Keratinocyte (primary cell): ENCODE data around the gene RUNX1. TPM values are rescaled to one million over a fixed set of nuclear protein-coding genes. Genes with fewer than 3 reads are reported as not detected.

Experiments
- DNase-seq: peaks from one replicate; pipeline ENCODE4 v3.0.0-alpha.2; 2011; ENCODE audit warnings: low read depth, missing footprints, low spot score
- FAIRE-seq: peaks from 2 replicates; lab custom pipeline; 2011; peaks lifted over from hg19 to GRCh38; lab: Jason Lieb, UNC
- H2AFZ ChIP-seq: 2 replicates; pipeline ENCODE4 v1.6.0; 2012; ENCODE audit warnings: low read length, control low read depth, inconsistent platforms; ENCODE audit not compliant: control insufficient read depth
- H3K27ac ChIP-seq: 2 replicates; pipeline ENCODE4 v1.5.1; 2011; ENCODE audit warnings: low read length; ENCODE audit not compliant: control insufficient read depth, insufficient read depth
- H3K27me3 ChIP-seq: 3 replicates; pipeline ENCODE4 v1.6.0; 2011; ENCODE audit warnings: low read length; ENCODE audit not compliant: control insufficient read depth, insufficient read depth; ENCODE audit errors: extremely low read depth
- H3K36me3 ChIP-seq, 2 experiments: 2 replicates in 1 of 2; 3 replicates in 1 of 2; pipeline ENCODE4 v1.5.1; 2011; ENCODE audit warnings: low read length in 2 of 2, mild to moderate bottlenecking in 1 of 2; ENCODE audit not compliant: control insufficient read depth in 2 of 2, insufficient read depth in 2 of 2; ENCODE audit errors: extremely low read depth in 1 of 2
- H3K4me1 ChIP-seq: 3 replicates; pipeline ENCODE4 v1.5.1; 2011; ENCODE audit warnings: low read length; ENCODE audit not compliant: control insufficient read depth, insufficient read depth; ENCODE audit errors: extremely low read depth
- H3K4me2 ChIP-seq: 3 replicates; pipeline ENCODE4 v1.6.0; 2011; ENCODE audit warnings: low read depth, low read length; ENCODE audit not compliant: control insufficient read depth, insufficient read depth; ENCODE audit errors: extremely low read depth
- H3K4me3 ChIP-seq, 3 experiments: fragments of 200-600 bp in 1 of 3; sonication (generic) in 1 of 3; 2 replicates in 2 of 3; 3 replicates in 1 of 3; pipeline ENCODE4 v1.5.1; 2011 to 2016; ENCODE audit warnings: low read length in 3 of 3, mild to moderate bottlenecking in 3 of 3, control low read depth in 2 of 3, inconsistent platforms in 1 of 3, low read depth in 1 of 3, mixed read lengths in 1 of 3, mixed run types in 1 of 3, moderate library complexity in 1 of 3; ENCODE audit not compliant: control insufficient read depth in 2 of 3, insufficient read depth in 2 of 3; ENCODE audit errors: extremely low read depth in 1 of 3
- H3K79me2 ChIP-seq: 2 replicates; pipeline ENCODE4 v1.6.0; 2012; ENCODE audit warnings: low read length; ENCODE audit not compliant: control insufficient read depth, insufficient read depth
- H3K9ac ChIP-seq: 3 replicates; pipeline ENCODE4 v1.6.0; 2011; ENCODE audit warnings: low read length; ENCODE audit not compliant: control insufficient read depth, insufficient read depth; ENCODE audit errors: extremely low read depth
- H3K9me1 ChIP-seq: 3 replicates; pipeline ENCODE4 v1.6.0; 2011; ENCODE audit warnings: low read length; ENCODE audit not compliant: control insufficient read depth, insufficient read depth; ENCODE audit errors: extremely low read depth
- H3K9me3 ChIP-seq: 2 replicates; pipeline ENCODE4 v1.5.1; 2012; ENCODE audit warnings: low read depth, low read length; ENCODE audit not compliant: control insufficient read depth
- H4K20me1 ChIP-seq: 3 replicates; pipeline ENCODE4 v1.6.0; 2011; ENCODE audit warnings: low read length; ENCODE audit not compliant: control insufficient read depth, insufficient read depth; ENCODE audit errors: extremely low read depth
- EZH2 ChIP-seq: IDR thresholded peaks from one replicate; pipeline ENCODE4 v1.6.1; 2012; ENCODE audit warnings: inconsistent platforms, mild to moderate bottlenecking, low read length, moderate library complexity
- dilution Hi-C: fragments of 300-500 bp; cut with MboI; formaldehyde crosslinking; loops from one replicate; pipeline ENCODE4 v1.7.0; 2020; ENCODE audit warnings: low sequenced_read_pairs; ENCODE audit not compliant: extremely low pct_ligation_motif_present
- polyA plus RNA-seq, 5 experiments: library from polyadenylated mRNA; depleted of rRNA in 3 of 5; stranded (reverse) in 3 of 5; stranded (forward) in 1 of 5; unstranded in 1 of 5; fragments of >200 nt; gene quantifications; 1 replicate in 1 of 5; 2 replicates in 3 of 5; 3 replicates in 1 of 5; pipeline versions ENCODE4 v1.2.1 to v1.2.3, GENCODE V29; 2011 to 2012; ENCODE audit warnings: missing spikeins in 2 of 5, low read depth in 1 of 5, low replicate concordance in 1 of 5
- TF ChIP-seq, protein P1 (sequence below), 3 experiments: IDR thresholded peaks in 1 of 3; conservative IDR thresholded peaks in 1 of 3; optimal IDR thresholded peaks in 1 of 3; 2 replicates in 2 of 3; 3 replicates in 1 of 3; pipeline versions ENCODE3 to v1.5.1; 2011; ENCODE audit warnings: low read length in 3 of 3, mild to moderate bottlenecking in 3 of 3, moderate library complexity in 2 of 3, control low read depth in 1 of 3, inconsistent platforms in 1 of 3; ENCODE audit not compliant: insufficient read depth in 2 of 3; ENCODE audit errors: extremely low read depth in 1 of 3

The RUNX1 gene
- polyA plus RNA-seq, 1 donor (not counting 4 experiments of a cell fraction or from before 2014, with no cell fraction given): 44.9 TPM

DNA sequence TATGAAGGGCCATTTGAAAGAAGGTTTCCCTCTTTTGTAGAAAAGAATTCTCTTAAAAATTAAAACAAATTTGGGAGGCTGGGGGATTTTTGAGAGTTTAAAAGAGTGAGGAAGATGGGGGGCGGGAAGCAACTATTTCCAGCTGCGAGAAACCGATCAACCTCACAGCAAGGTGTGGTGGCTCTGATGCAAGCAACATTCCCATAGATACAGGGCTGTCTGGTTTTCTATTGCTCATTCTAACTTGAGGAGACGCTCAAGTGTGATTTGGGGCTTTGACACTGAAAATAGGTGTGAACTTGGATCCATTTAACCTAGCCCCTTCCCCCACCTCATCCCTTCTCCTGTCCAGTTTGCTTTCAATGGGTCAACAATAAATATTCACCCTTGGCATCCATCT, 7.2 kb downstream of the RUNX1 start:
- Histone ChIP-seq H4K20me1 (no peaks in the 10 kb centered on the region), H3K9me1 (no peaks in the 10 kb centered on the region), H3K27me3 (no peaks in the 10 kb centered on the region), H3K4me2 (no peak overlapping the region), H3K9ac (no peak overlapping the region), H3K4me1 (peaks cover 7% of the 10 kb centered on the region), H3K36me3 (no peaks in the 10 kb centered on the region), H3K9me3 (no peaks in the 10 kb centered on the region), H3K79me2 (no peaks in the 10 kb centered on the region), H2AFZ (no peak overlapping the region), H3K4me3 (no peak overlapping the region), H3K27ac (no peak overlapping the region)
- TF ChIP-seq, protein P1, sequence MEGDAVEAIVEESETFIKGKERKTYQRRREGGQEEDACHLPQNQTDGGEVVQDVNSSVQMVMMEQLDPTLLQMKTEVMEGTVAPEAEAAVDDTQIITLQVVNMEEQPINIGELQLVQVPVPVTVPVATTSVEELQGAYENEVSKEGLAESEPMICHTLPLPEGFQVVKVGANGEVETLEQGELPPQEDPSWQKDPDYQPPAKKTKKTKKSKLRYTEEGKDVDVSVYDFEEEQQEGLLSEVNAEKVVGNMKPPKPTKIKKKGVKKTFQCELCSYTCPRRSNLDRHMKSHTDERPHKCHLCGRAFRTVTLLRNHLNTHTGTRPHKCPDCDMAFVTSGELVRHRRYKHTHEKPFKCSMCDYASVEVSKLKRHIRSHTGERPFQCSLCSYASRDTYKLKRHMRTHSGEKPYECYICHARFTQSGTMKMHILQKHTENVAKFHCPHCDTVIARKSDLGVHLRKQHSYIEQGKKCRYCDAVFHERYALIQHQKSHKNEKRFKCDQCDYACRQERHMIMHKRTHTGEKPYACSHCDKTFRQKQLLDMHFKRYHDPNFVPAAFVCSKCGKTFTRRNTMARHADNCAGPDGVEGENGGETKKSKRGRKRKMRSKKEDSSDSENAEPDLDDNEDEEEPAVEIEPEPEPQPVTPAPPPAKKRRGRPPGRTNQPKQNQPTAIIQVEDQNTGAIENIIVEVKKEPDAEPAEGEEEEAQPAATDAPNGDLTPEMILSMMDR (optimal IDR thresholded peaks at IDR 0.05 in 1 of 3, IDR thresholded peaks at IDR 0.05 in 1 of 3, conservative IDR thresholded peaks at IDR 0.05 in 1 of 3; ENCODE audit: extremely low read depth in 1 of 3, insufficient read depth in 2 of 3, low read length in 3 of 3): no peak
- TF ChIP-seq EZH2: no peak
- dilution Hi-C loops: no loop called here
- DNase-seq: no peak
- FAIRE-seq: no peak

GRCh38 chr21:35041122-35041521, 8.0 kb downstream of the RUNX1 start:
- no peaks in the 10 kb centered on the region for H3K36me3 ChIP-seq

More at GRCh38 chr21:35041122-35041521, 8.0 kb downstream of the RUNX1 start:
- Histone ChIP-seq H3K4me1 (no peaks in the 10 kb centered on the region), H3K4me3 (no peak overlapping the region), H2AFZ (no peak overlapping the region), H3K4me2 (no peak overlapping the region), H3K9me1 (no peaks in the 10 kb centered on the region), H3K27me3 (no peaks in the 10 kb centered on the region), H3K79me2 (no peaks in the 10 kb centered on the region), H3K9ac (no peak overlapping the region), H4K20me1 (no peaks in the 10 kb centered on the region), H3K9me3 (no peaks in the 10 kb centered on the region), H3K27ac (no peak overlapping the region)
- no peak for TF ChIP-seq EZH2
- TF ChIP-seq, protein P1 (optimal IDR thresholded peaks at IDR 0.05 in 1 of 3, IDR thresholded peaks at IDR 0.05 in 1 of 3, conservative IDR thresholded peaks at IDR 0.05 in 1 of 3; ENCODE audit: extremely low read depth in 1 of 3, insufficient read depth in 2 of 3, low read length in 3 of 3): no peak
- dilution Hi-C loops: no loop called here
- FAIRE-seq (no peak), DNase-seq (no peak)
